HepG2 (cell line): ENCODE results near the gene ARL16. TPM values are rescaled to one million over a fixed set of nuclear protein-coding genes. Genes with fewer than 3 reads are reported as not detected.

Experiments
- AKAP8 ChIP-seq: sonication (generic); formaldehyde crosslinking; IDR thresholded peaks from 2 replicates; pipeline ENCODE4 v1.5.1; 2020; ENCODE audit warnings: mild to moderate bottlenecking, missing genetic modification reagents
- ATF7-NPFF ChIP-seq: sonication (generic); formaldehyde crosslinking; IDR thresholded peaks from 2 replicates; pipeline ENCODE4 v1.8.1; 2023; ENCODE audit warnings: mild to moderate bottlenecking, low read depth, missing genetic modification reagents, moderate library complexity
- CBX2 ChIP-seq, 2 experiments: fragments of 200-600 bp in 1 of 2; sonication (generic); formaldehyde crosslinking in 1 of 2; IDR thresholded peaks; 2 replicates each; pipeline versions ENCODE4 v1.7.0 to v1.8.1; 2018 to 2022; ENCODE audit warnings: low read depth in 2 of 2, low read length in 1 of 2, mild to moderate bottlenecking in 1 of 2, missing genetic modification reagents in 1 of 2
- FOSL1 ChIP-seq: sonication (generic); formaldehyde crosslinking; IDR thresholded peaks from 2 replicates; pipeline ENCODE4 v1.9.0; 2021; ENCODE audit warnings: missing genetic modification reagents, borderline replicate concordance
- HDAC6 ChIP-seq: fragments of 200-600 bp; sonication (generic); IDR thresholded peaks from 2 replicates; pipeline ENCODE4 v1.7.0; 2017; ENCODE audit warnings: mild to moderate bottlenecking, antibody characterized with exemption, low read length, low read depth
- HNRNPL ChIP-seq: fragments of 200-400 bp; formaldehyde crosslinking; IDR thresholded peaks from 2 replicates; pipeline ENCODE4 v1.6.1; 2017; ENCODE audit warnings: mild to moderate bottlenecking, low read depth, low read length
- HNRNPUL1 ChIP-seq: fragments of 200-400 bp; formaldehyde crosslinking; IDR thresholded peaks from 2 replicates; pipeline ENCODE4 v1.6.1; 2017; ENCODE audit warnings: low read depth, mild to moderate bottlenecking, low read length, moderate library complexity
- MYNN ChIP-seq: sonication (generic); formaldehyde crosslinking; IDR thresholded peaks from 2 replicates; pipeline ENCODE4 v1.4.0; 2020; ENCODE audit warnings: mild to moderate bottlenecking, low read depth, missing genetic modification reagents
- NPAS2 ChIP-seq: sonication (generic); formaldehyde crosslinking; IDR thresholded peaks from 2 replicates; pipeline ENCODE4 v1.8.0; 2022; ENCODE audit warnings: mild to moderate bottlenecking, missing genetic modification reagents, borderline replicate concordance
- NR2C2 ChIP-seq: sonication (generic); formaldehyde crosslinking; IDR thresholded peaks from 2 replicates; pipeline ENCODE4 v1.4.0; 2020; ENCODE audit warnings: missing genetic modification reagents, mild to moderate bottlenecking, moderate library complexity, borderline replicate concordance
- NR2F6 ChIP-seq, 2 experiments: IDR thresholded peaks; 2 replicates each; pipeline ENCODE4 v1.6.1; 2016; ENCODE audit warnings: antibody characterized with exemption in 1 of 2, mild to moderate bottlenecking in 1 of 2
- NR3C1 ChIP-seq: sonication (generic); formaldehyde crosslinking; IDR thresholded peaks from 2 replicates; pipeline ENCODE4 v1.4.0; 2020; ENCODE audit warnings: missing genetic modification reagents
- SKI ChIP-seq: fragments of 450-650 bp; IDR thresholded peaks from one replicate; pipeline ENCODE4 v1.6.1; 2018; ENCODE audit warnings: mild to moderate bottlenecking; ENCODE audit not compliant: partially characterized antibody
- SRSF4 ChIP-seq: fragments of 200-400 bp; formaldehyde crosslinking; IDR thresholded peaks from one replicate; pipeline ENCODE4 v1.6.1; 2018; ENCODE audit warnings: mild to moderate bottlenecking, low read depth, low read length, moderate library complexity; ENCODE audit not compliant: poor library complexity, severe bottlenecking
- SRSF9 ChIP-seq: fragments of 200-400 bp; formaldehyde crosslinking; IDR thresholded peaks from 2 replicates; pipeline ENCODE4 v1.6.1; 2018; ENCODE audit warnings: borderline replicate concordance, mild to moderate bottlenecking, low read depth, low read length; ENCODE audit not compliant: insufficient read depth, poor library complexity, severe bottlenecking
- TMF1 ChIP-seq: sonication (generic); formaldehyde crosslinking; IDR thresholded peaks from 2 replicates; pipeline ENCODE4 v1.8.1; 2022; ENCODE audit warnings: low read depth, missing genetic modification reagents
- ZC3H13 ChIP-seq: sonication (generic); formaldehyde crosslinking; IDR thresholded peaks from 2 replicates; pipeline ENCODE4 v1.8.1; 2023; ENCODE audit warnings: mild to moderate bottlenecking, missing genetic modification reagents, moderate library complexity
- ZFP36 ChIP-seq: fragments of 150-350 bp; IDR thresholded peaks from 2 replicates; pipeline ENCODE4 v1.6.1; 2018; ENCODE audit warnings: borderline replicate concordance, low read length, low read depth; ENCODE audit not compliant: partially characterized antibody
- ZKSCAN1 ChIP-seq: fragments of 150-350 bp; IDR thresholded peaks from 2 replicates; pipeline ENCODE4 v1.6.1; 2014; ENCODE audit warnings: low read length
- ZMYM2 ChIP-seq: sonication (generic); formaldehyde crosslinking; IDR thresholded peaks from 2 replicates; pipeline ENCODE4 v1.8.0; 2022; ENCODE audit warnings: mild to moderate bottlenecking, missing genetic modification reagents
- ZNF180 ChIP-seq: sonication (generic); formaldehyde crosslinking; IDR thresholded peaks from 2 replicates; pipeline ENCODE4 v1.4.0; 2020; ENCODE audit warnings: low read depth, missing genetic modification reagents, borderline replicate concordance
- ZNF235 ChIP-seq: sonication (generic); formaldehyde crosslinking; IDR thresholded peaks from 2 replicates; pipeline ENCODE4 v1.8.1; 2023; ENCODE audit warnings: mild to moderate bottlenecking, missing genetic modification reagents, borderline replicate concordance
- ZNF260 ChIP-seq: sonication (generic); formaldehyde crosslinking; IDR thresholded peaks from 2 replicates; pipeline ENCODE4 v1.4.0; 2020; ENCODE audit warnings: missing genetic modification reagents, low read depth, mild to moderate bottlenecking, borderline replicate concordance
- ZNF282 ChIP-seq: fragments of 450-650 bp; IDR thresholded peaks from 2 replicates; pipeline ENCODE4 v1.6.1; 2018; ENCODE audit not compliant: partially characterized antibody
- ZNF337 ChIP-seq: sonication (generic); formaldehyde crosslinking; IDR thresholded peaks from 2 replicates; pipeline ENCODE4 v1.5.1; 2020; ENCODE audit warnings: missing genetic modification reagents, low read depth, mild to moderate bottlenecking, borderline replicate concordance
- ZNF614 ChIP-seq: IDR thresholded peaks from 2 replicates; pipeline ENCODE4 v1.6.1; 2018; ENCODE audit warnings: missing biosample characterization, missing genetic modification reagents, inconsistent platforms, borderline replicate concordance
- ZNF790 ChIP-seq: sonication (generic); formaldehyde crosslinking; IDR thresholded peaks from 2 replicates; pipeline ENCODE4 v1.8.0; 2022; ENCODE audit warnings: missing genetic modification reagents, mild to moderate bottlenecking, borderline replicate concordance
- ZSCAN29 ChIP-seq: sonication (generic); formaldehyde crosslinking; conservative IDR thresholded peaks from 2 replicates; pipeline ENCODE4 v1.4.0; 2020; ENCODE audit warnings: mild to moderate bottlenecking, missing genetic modification reagents
- polyA plus RNA-seq, 8 experiments: library from polyadenylated mRNA; depleted of rRNA in 3 of 8; stranded (reverse) in 7 of 8; unstranded in 1 of 8; fragments of >200 nt; fragmentation: Illumina TruSeq in 4 of 8; extraction: Trizol in 4 of 8; gene quantifications; 2 replicates each; pipeline versions ENCODE4 v1.2.1 to v1.2.3, GENCODE V29; 2011 to 2016; ENCODE audit warnings: low read depth in 4 of 8, missing spikeins in 1 of 8, mixed read lengths in 1 of 8; ENCODE audit not compliant: insufficient read depth in 1 of 8
- total RNA-seq, 5 experiments: library from RNA; depleted of rRNA; stranded (reverse); fragments of >200 nt; fragmentation: Illumina TruSeq; extraction: Trizol; gene quantifications; 2 replicates each; pipeline ENCODE4 v1.2.3, GENCODE V29; 2016; ENCODE audit warnings: low read depth in 1 of 5
- TF ChIP-seq, protein P1 (sequence below): sonication (generic); formaldehyde crosslinking; IDR thresholded peaks from 2 replicates; pipeline ENCODE4 v1.5.0; 2020; ENCODE audit warnings: missing genetic modification reagents

Gene ARL16
- total and polyA plus RNA-seq, 2 of the 13 experiments (the other 11 are each of a cell fraction or from before 2014, with no cell fraction given), result 20.8 to 30.8 TPM

GRCh38 chr17:81700353-81701287 lies 17.0 kb upstream of the ARL16 start (continued):
- TF ChIP-seq HDAC6 (no peak), ZNF260 (no peak), ZNF337 (CRISPR knock-in tag) (no peak), NR2F6 (IDR thresholded peaks at IDR 0.05) (no peak), NR2F6 (CRISPR knock-in tag; IDR thresholded peaks at IDR 0.05) (no peak), TMF1 (CRISPR knock-in tag) (no peak), ZNF614 (CRISPR knock-in tag) (no peak), ZSCAN29 (0 out of 2 replicates have a peak, but pooled peaks have one; percentile 29), HNRNPUL1 (no peak), ZNF180 (no peak), CBX2 (IDR thresholded peaks at IDR 0.05; ENCODE audit: low read depth, low read length) (no peak), CBX2 (CRISPR knock-in tag; IDR thresholded peaks at IDR 0.05; ENCODE audit: low read depth) (no peak), SRSF4 (no peak), ZNF790 (CRISPR knock-in tag) (no peak), SRSF9 (no peak), MYNN (CRISPR knock-in tag) (no peak), NR2C2 (CRISPR knock-in tag) (no peak), ZC3H13 (CRISPR knock-in tag) (peak; percentile 90), AKAP8 (CRISPR knock-in tag) (peak; percentile 94), FOSL1 (CRISPR knock-in tag) (no peak), ATF7-NPFF (CRISPR knock-in tag) (no peak), ZMYM2 (CRISPR knock-in tag) (no peak), ZNF235 (no peak), ZFP36 (no peak), HNRNPL (peak; percentile 63; the same call in 1 of the 2 replicates), NPAS2 (no peak), ZKSCAN1 (no peak), ZNF282 (no peak), NR3C1 (CRISPR knock-in tag) (no peak), SKI (no peak)
- TF ChIP-seq, protein P1, sequence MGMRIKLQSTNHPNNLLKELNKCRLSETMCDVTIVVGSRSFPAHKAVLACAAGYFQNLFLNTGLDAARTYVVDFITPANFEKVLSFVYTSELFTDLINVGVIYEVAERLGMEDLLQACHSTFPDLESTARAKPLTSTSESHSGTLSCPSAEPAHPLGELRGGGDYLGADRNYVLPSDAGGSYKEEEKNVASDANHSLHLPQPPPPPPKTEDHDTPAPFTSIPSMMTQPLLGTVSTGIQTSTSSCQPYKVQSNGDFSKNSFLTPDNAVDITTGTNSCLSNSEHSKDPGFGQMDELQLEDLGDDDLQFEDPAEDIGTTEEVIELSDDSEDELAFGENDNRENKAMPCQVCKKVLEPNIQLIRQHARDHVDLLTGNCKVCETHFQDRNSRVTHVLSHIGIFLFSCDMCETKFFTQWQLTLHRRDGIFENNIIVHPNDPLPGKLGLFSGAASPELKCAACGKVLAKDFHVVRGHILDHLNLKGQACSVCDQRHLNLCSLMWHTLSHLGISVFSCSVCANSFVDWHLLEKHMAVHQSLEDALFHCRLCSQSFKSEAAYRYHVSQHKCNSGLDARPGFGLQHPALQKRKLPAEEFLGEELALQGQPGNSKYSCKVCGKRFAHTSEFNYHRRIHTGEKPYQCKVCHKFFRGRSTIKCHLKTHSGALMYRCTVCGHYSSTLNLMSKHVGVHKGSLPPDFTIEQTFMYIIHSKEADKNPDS, result no peak
- TF ChIP-seq, all 625 proteins: peak for 28
